KOPT-K1 (cell line): Measurements from ENCODE around the gene TBL3.

ENCODE experiments used
- H3K27ac ChIP-seq: fragments of 200-600 bp; sonication (generic); 2 replicates; pipeline ENCODE4 v1.5.1; 2016; ENCODE audit warnings: antibody characterized with exemption, mild to moderate bottlenecking, low read depth, low read length; ENCODE audit not compliant: poor library complexity, severe bottlenecking
- H3K36me3 ChIP-seq: fragments of 200-600 bp; sonication (generic); 2 replicates; pipeline ENCODE4 v1.5.1; 2017; ENCODE audit warnings: antibody characterized with exemption, mild to moderate bottlenecking, low read length, moderate library complexity; ENCODE audit not compliant: insufficient read depth
- H3K9me3 ChIP-seq: fragments of 200-600 bp; sonication (generic); 2 replicates; pipeline ENCODE4 v1.5.1; 2017; ENCODE audit warnings: antibody characterized with exemption, low read length, mild to moderate bottlenecking; ENCODE audit not compliant: insufficient read depth, poor library complexity, severe bottlenecking

The TBL3 gene

GRCh38 chr16:1991948-1992703 is 20.3 kb downstream of the TBL3 start:
- no peak overlapping the region for H3K27ac ChIP-seq

GRCh38 chr16:1992704-1993317 is 21.0 kb downstream of the TBL3 start:
- no peaks in the 10 kb centered on the region for H3K9me3 ChIP-seq
- H3K27ac ChIP-seq, result no peak overlapping the region

More at GRCh38 chr16:1991948-1992703, 20.3 kb downstream of the TBL3 start:
- no peaks in the 10 kb centered on the region for H3K9me3 ChIP-seq
- peaks cover 12% of the 10 kb centered on the region; the same call in 1 of the 2 replicates for H3K36me3 ChIP-seq

GRCh38 chr16:1993731-1994131 is 21.9 kb downstream of the TBL3 start:
- H3K36me3 ChIP-seq, result peaks cover 28% of the 10 kb centered on the region
- no peaks in the 10 kb centered on the region for H3K9me3 ChIP-seq
- H3K27ac ChIP-seq, result no peak overlapping the region

More at GRCh38 chr16:1992704-1993317, 21.0 kb downstream of the TBL3 start:
- peaks cover 19% of the 10 kb centered on the region; the same call in 1 of the 2 replicates for H3K36me3 ChIP-seq

- H3K36me3 ChIP-seq, result peaks cover 68% of the 10 kb centered on the region
- no peaks in the 10 kb centered on the region for H3K9me3 ChIP-seq
Measured at GRCh38 chr16:1997494-1998359, 25.9 kb downstream of the TBL3 start.

GRCh38 chr16:1998360-1998835 is 26.5 kb downstream of the TBL3 start:
- no peak overlapping the region for H3K27ac ChIP-seq
- H3K36me3 ChIP-seq, result peaks cover 75% of the 10 kb centered on the region
- no peaks in the 10 kb centered on the region for H3K9me3 ChIP-seq

More at GRCh38 chr16:1997494-1998359, 25.9 kb downstream of the TBL3 start:
- H3K27ac ChIP-seq, result no peak overlapping the region

- H3K36me3 ChIP-seq, result peaks cover 80% of the 10 kb centered on the region
- no peaks in the 10 kb centered on the region for H3K9me3 ChIP-seq
- no peak overlapping the region for H3K27ac ChIP-seq
Measured at GRCh38 chr16:1998852-1999801, 27.3 kb downstream of the TBL3 start.

- Histone ChIP-seq H3K9me3 (no peaks in the 10 kb centered on the region), H3K27ac (no peak overlapping the region), H3K36me3 (peaks cover 86% of the 10 kb centered on the region)
Measured at GRCh38 chr16:1999866-2000514, 28.1 kb downstream of the TBL3 start.

- no peaks in the 10 kb centered on the region for H3K9me3 ChIP-seq
- H3K36me3 ChIP-seq, result peaks cover 87% of the 10 kb centered on the region
- H3K27ac ChIP-seq, result no peak overlapping the region
Measured at GRCh38 chr16:2001035-2001434, 29.2 kb downstream of the TBL3 start.

- H3K36me3 ChIP-seq, result peaks cover 89% of the 10 kb centered on the region
- no peak overlapping the region for H3K27ac ChIP-seq
- no peaks in the 10 kb centered on the region for H3K9me3 ChIP-seq
Measured at GRCh38 chr16:2001456-2002355, 29.9 kb downstream of the TBL3 start.

- peaks cover 90% of the 10 kb centered on the region for H3K36me3 ChIP-seq
- no peak overlapping the region for H3K27ac ChIP-seq
- H3K9me3 ChIP-seq, result no peaks in the 10 kb centered on the region
Measured at GRCh38 chr16:2002406-2003230, 30.8 kb downstream of the TBL3 start.

- Histone ChIP-seq H3K27ac (no peak overlapping the region), H3K9me3 (no peaks in the 10 kb centered on the region), H3K36me3 (peaks cover 83% of the 10 kb centered on the region)
Measured at GRCh38 chr16:2003231-2003826, 31.5 kb downstream of the TBL3 start.
